Pulmonary artery endothelial cell (primary cell): ENCODE measurements around the gene CLTC. TPM values are rescaled to one million over a fixed set of nuclear protein-coding genes. Genes with fewer than 3 reads are reported as not detected.

Experiments used
- DNase-seq: peaks from one replicate; pipeline ENCODE4 v3.0.0-alpha.2; 2011; ENCODE audit warnings: low read depth, low spot score
- total RNA-seq: library from RNA; depleted of rRNA; stranded (reverse); fragments of >200 nt; gene quantifications from 2 replicates; pipeline ENCODE4 v1.2.3, GENCODE V29; 2014

The CLTC gene
- total RNA-seq, 1 donor from 2014 or later = 360 TPM

DNA sequence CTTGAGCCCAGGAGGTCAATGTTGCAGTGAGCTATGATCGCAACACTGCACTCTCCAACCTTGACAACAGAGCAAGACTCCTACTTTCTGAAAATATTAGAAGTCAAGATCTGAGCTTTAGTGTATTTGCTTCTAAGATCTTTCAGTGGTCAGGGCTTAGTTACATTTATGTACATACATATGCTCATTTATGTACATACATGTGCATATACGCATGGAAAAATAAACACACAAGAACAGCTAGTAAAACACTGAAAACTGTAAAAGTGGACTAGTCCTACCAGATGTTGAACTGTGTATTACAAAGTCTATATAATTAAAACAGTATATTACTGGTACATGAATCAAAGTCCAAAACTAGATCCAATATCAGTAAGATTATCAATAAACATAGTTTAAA is 59.2 kb downstream of the CLTC start:
- no peak for DNase-seq

DNA sequence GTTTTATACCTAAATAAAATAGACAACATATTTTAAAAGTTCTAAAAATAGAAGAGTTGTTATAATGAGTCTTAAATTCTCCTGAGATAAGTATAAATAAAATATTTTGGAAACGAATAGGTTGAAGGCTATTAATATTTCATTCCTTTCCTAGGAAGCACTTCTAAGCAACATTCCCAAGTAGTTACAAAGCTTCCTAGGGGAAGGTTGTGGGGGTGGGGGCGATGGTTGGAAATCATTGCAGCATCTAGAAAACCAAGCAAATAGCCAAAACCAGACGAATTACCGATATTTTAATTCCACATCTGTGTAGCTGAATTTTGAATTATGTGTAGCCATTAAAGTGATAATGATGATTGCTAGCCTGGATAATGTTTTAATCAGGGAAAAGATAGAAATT is 60.6 kb downstream of the CLTC start:
- no peak for DNase-seq

GRCh38 chr17:59683283-59683682 is 63.6 kb downstream of the CLTC start:
- no peak for DNase-seq

GRCh38 chr17:59684967-59685366 is 65.3 kb downstream of the CLTC start:
- no peak for DNase-seq

GRCh38 chr17:59688008-59688407 is 68.3 kb downstream of the CLTC start:
- DNase-seq = no peak

DNA sequence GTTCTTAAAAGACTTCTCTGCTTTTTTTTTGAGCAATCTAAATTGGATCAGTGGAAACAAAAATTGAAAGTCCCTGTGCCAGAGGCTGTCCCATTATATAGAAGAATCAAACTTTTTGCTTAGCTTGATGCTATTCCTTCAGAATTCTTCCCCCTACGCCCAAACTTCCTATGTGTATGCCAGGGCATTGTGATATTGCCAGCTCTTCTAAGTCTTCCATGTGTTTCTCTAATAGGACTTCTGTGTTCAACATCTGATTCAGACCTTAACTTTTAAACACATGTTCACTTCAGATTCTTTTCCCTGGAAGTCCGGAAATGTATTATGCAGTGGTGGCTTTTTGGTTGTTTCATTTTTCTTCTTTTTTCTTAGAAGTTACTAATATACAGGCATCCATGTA is 68.8 kb downstream of the CLTC start:
- DNase-seq = no peak

GRCh38 chr17:59693582-59693981 is 73.9 kb downstream of the CLTC start:
- no peak for DNase-seq

GRCh38 chr17:59694344-59694743 is 74.6 kb downstream of the CLTC start:
- no peak for DNase-seq

DNA sequence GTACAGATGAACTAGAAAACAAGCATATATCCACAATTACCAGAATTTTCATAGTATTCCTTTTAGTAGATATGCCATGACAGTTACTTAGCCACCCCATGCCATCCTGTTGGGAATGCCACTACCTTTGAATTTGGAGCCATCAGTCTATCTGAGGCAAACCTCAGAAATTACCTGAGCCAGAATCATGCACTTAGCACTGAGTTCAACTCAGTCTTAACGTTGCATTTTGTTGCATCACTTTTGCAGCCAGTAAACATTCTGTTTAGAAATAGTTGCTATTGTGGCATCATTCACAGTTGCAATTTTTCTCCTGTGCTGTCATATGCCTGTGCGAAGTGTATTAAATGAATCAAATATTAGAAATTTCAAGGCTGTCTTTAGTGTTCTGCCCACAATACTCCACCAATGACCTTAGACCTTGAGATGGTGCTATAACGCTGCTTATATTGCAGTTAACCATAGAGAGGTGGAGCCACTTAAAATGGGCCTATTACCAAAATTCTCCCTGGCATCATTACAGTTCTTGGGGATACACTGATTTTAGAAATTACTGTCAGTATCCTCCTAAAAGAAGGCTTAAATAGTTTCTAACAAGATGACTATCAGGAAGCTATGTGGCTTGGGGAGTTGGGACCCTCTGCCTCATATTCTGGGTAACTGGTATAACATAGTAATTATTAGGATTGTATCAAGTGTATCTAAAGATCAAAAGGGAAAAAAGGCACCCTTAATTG is 76.4 kb downstream of the CLTC start:
- no peak for DNase-seq

- DNase-seq = no peak
These were observed 77.1 kb downstream of the CLTC start for GRCh38 chr17:59696682-59697277.

GRCh38 chr17:59698143-59698542 is 78.4 kb downstream of the CLTC start:
- no peak for DNase-seq

DNA sequence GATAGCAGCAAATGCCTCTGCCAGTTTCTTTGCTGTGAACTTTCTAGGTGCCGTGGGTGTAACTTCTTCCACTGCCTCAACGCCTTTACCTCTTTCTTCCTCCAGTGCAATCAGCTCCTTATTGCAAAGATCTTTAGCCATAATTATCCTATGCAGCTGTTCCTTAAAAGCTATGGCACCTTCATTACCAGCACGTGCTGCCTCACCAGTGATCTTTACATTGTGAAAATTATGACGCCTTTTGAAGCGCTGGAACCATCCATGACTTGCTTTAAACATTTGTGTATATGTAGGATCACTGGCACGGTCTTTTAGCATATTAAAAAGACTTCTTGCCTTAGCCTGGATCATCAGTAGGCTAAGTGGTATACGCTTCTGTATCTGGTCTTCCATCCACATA is 79.5 kb downstream of the CLTC start:
- no peak for DNase-seq

- DNase-seq = no peak
These were observed 80.1 kb downstream of the CLTC start for GRCh38 chr17:59699786-59700185.

- no peak for DNase-seq
These were observed 82.6 kb downstream of the CLTC start for GRCh38 chr17:59702304-59702703.

DNA sequence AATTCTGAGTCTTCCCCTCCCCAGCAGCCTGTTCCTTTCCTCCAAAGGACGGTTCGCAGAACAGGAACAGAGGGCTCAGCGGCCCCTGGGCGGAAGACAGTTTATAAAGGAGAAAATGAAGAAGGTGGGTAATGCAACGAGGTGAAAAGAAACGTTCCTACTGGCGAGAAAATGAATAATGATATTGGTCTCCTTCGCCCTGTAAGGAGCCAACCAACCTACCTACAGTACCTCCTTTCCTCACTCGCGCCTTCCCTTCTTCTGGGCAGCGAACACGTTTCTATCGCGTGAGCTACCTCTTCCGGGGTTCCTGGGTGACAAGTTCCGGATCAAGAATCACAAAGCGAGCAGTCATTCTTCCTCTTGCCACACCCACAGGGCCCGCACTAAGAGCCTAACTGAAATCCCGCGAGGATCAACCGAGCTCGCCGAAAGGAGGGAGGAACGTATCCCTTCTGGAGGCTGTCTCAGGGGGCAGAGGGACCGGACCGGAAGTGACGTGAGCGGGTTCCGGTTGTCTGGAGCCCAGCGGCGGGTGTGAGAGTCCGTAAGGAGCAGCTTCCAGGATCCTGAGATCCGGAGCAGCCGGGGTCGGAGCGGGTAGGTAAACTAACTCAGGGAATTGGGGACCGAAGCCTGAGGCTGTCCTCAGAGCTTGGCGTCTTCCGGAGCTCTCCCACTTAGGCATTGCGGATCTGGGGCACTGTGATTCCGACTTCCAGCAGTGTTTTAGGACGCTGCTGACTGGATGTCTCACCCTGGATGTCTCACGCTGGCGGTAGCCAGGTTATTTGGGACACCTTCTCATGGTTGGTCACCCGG is 87.7 kb downstream of the CLTC start, which contains the start of the genes PTRH2 and VMP1:
TSS of gene PTRH2 (minus strand) at position 282 of the 822 bp plus-strand sequence. CDS start 9,452 bp downstream, outside the sequence.
TSS of gene VMP1 (plus strand) at position 506 of the 822 bp plus-strand sequence. CDS start 23,793 bp downstream, outside the sequence.
- DNase-seq = peak; percentile 98

- no peak for DNase-seq
These were observed 88.3 kb downstream of the CLTC start for GRCh38 chr17:59707971-59708430.

- no peak for DNase-seq
These were observed 92.2 kb downstream of the CLTC start for GRCh38 chr17:59711936-59712335.

- DNase-seq = no peak
These were observed 93.2 kb downstream of the CLTC start for GRCh38 chr17:59712862-59713261.

DNA sequence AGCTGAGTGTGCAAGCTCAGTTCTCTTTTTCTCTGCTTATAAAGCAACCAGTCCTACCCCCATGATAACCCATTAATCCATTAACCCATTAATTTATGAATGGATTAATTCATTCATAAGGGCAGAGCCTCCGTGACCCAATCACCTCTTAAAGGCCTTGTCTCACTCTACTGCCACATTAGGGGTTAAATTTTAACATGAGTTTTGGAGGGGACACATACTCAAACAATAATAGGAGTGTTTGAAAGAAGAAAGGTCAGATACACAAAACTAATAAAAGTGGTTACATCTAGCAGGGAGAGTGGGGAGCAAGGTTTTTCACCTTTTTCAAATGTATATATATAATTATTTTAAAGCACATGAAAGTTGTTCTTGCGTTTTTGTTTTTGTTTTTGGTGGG is 94.6 kb downstream of the CLTC start:
- DNase-seq = no peak

DNA sequence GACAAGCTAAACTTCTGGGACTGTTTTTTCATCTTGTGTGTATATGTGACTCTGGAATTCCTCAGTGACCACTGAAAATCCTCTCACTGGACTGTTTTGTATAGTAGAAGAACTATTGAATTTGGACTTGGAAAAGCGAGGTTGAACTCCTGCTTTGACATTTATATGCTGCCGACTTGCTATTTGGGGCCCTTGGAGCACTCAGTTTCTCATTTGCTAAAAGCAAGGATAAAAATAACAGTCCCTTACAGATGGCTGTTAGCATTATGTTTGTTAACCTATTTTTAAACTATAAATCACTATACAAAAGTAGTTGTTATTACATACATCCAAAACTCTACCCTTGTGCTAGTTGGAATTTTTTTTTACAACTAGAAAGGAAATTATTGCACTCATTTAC is 96.7 kb downstream of the CLTC start:
- no peak for DNase-seq

GRCh38 chr17:59719526-59719925 is 99.8 kb downstream of the CLTC start:
- no peak for DNase-seq

DNA sequence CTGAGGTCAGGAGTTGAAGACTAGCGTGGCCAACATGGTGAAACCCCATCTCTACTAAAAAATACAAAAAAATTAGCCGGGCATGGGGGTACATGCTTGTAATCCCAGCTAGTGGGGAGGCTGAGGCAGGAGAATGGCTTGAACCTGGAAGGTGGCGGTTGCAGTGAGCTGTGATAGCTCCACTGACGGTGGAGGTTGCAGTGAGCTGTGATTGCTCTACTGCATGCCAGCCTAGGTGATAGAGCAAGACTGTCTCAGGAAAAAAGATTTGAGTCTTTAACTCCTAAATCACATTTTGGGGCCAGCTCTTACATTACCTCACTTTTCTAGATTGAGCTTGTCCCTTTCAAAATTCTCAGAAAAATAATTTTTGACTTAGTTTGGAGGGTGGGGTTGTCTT is 102.9 kb downstream of the CLTC start:
- DNase-seq = no peak
